ENCODE results near the gene CALHM4. TPM values are rescaled to one million over a fixed set of nuclear protein-coding genes. Genes with fewer than 3 reads are reported as not detected.
A peak's percentile ranks its signal among the peaks of the same experiment; 100 is the strongest.

CALHM4 gene
- total and polyA plus RNA-seq, 2 of the 4 experiments (the other 2 are of a cell fraction), result 0.07 TPM; not detected in 1

DNA sequence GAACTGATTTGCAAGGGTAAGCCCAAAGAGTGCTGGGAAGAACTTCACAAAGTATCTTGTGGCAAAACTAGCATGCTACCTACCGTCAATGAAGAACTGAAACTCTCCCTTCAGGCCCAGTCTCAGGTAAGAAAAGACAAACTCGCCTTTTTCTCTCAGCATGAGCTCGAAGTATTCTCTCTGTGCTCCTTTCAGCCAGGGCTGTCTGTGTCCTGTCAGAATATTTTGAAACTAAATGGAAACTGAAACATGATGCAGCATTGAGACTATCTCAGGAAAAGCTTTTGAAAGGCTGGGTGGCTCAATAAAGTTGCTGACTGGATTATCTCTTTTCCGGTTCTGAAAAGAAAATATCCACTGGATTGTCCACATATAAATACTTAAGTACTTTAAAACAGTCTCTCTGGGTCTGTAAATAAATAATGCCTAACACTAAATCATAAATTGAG, 41.4 kb upstream of the CALHM4 start:
- Histone ChIP-seq H2BK120ac (ENCODE audit: low read depth, low read length) (peak overlapping the region; percentile 52), H3K18ac (ENCODE audit: low read depth, low read length) (peak overlapping the region; percentile 43), H3K14ac (replicated peaks; ENCODE audit: low read depth, low read length) (peak overlapping the region; percentile 91), H3K56ac (ENCODE audit: extremely low read depth, insufficient read depth, low read length) (peak overlapping the region; percentile 90), H3K9me1 (ENCODE audit: insufficient read depth, low read length) (peaks cover 15% of the 10 kb centered on the region), H2AK9ac (replicated peaks; ENCODE audit: low read depth, low read length, poor library complexity) (peak overlapping the region; percentile 20), H3K27ac (ENCODE audit: insufficient read depth, low read length) (peak overlapping the region; percentile 92), H3K23ac (ENCODE audit: low read depth, low read length) (peak overlapping the region; percentile 88), H2BK20ac (ENCODE audit: low read depth, low read length) (peak overlapping the region; percentile 65), H3K9me3 (ENCODE audit: control insufficient read depth, insufficient read depth, low read length) (no peaks in the 10 kb centered on the region), H4K5ac (ENCODE audit: low read depth, low read length) (peak overlapping the region; percentile 69), H3K4me2 (ENCODE audit: low read depth, low read length) (peak overlapping the region; percentile 90), H2AFZ (replicated peaks; ENCODE audit: low read length, poor library complexity) (peak overlapping the region; percentile 86), H2BK5ac (ENCODE audit: low read depth, low read length, poor library complexity, severe bottlenecking) (peak overlapping the region; percentile 82), H3K4ac (ENCODE audit: low read depth, low read length) (peak overlapping the region; percentile 91), H4K20me1 (ENCODE audit: insufficient read depth, low read length) (no peaks in the 10 kb centered on the region), H2BK15ac (ENCODE audit: low read depth, low read length) (peak overlapping the region; percentile 54; the same call in 2 of the 3 replicates), H2AK5ac (ENCODE audit: low read depth, low read length) (peak overlapping the region; percentile 57), H4K91ac (ENCODE audit: insufficient read depth, low read depth, low read length) (peak overlapping the region; percentile 74), H3K4me1 (ENCODE audit: control insufficient read depth, insufficient read depth, low read length) (peaks cover 5% of the 10 kb centered on the region), H3K36me3 (ENCODE audit: control insufficient read depth, insufficient read depth, low read length) (peaks cover 3% of the 10 kb centered on the region), H3K4me3 (ENCODE audit: insufficient read depth, low read depth, low read length) (peak overlapping the region; percentile 51), H3K9ac (ENCODE audit: low read depth, low read length) (peak overlapping the region; percentile 80), H3K27me3 (ENCODE audit: control insufficient read depth, insufficient read depth, low read length) (no peaks in the 10 kb centered on the region), H3K79me1 (ENCODE audit: low read depth in 1 of 2, low read length in 2 of 2) (peaks cover 21 to 38% of the 10 kb centered on the region in 2 experiments), H4K8ac (ENCODE audit: low read depth in 2 of 2, low read length in 2 of 2) (peak overlapping the region; percentile 27 to 84)
- dilution Hi-C loops (cut with HindIII; ENCODE audit: low sequenced_read_pairs, unreplicated experiment), result no loop called here
- DNase-seq (no peak), ATAC-seq (ENCODE audit: low read depth) (peak; percentile 42)
- no peak for TF ChIP-seq RFX5 (IDR thresholded peaks at IDR 0.05; ENCODE audit: low read depth, low read length)
- no peak for TF ChIP-seq MXI1 (IDR thresholded peaks at IDR 0.05; ENCODE audit: borderline replicate concordance, low read depth, low read length)
- TF ChIP-seq MAFK (IDR thresholded peaks at IDR 0.05; ENCODE audit: low read depth, low read length), result peak; percentile 38; the same call in 1 of the 2 replicates
- TF ChIP-seq SMC3 (IDR thresholded peaks at IDR 0.05; ENCODE audit: low read depth, low read length), result no peak
- TF ChIP-seq RCOR1 (IDR thresholded peaks at IDR 0.05; ENCODE audit: insufficient replicate concordance, low read length), result no peak
- no peak for TF ChIP-seq CHD1 (IDR thresholded peaks at IDR 0.05; ENCODE audit: low read depth, low read length)
- no CpG with 5 or more reads among the region's 4 CpGs for WGBS, 2 experiments (ENCODE audit: extremely low coverage in 2 of 2, insufficient read length in 1 of 2)
- no TSS peak for BruUV-seq (replicated peaks)
- in situ Hi-C loops (cut with MboI; ENCODE audit: low sequenced_read_pairs), result no loop called here
- CTCF ChIA-PET, result interaction anchor here (0.6 to 2.3 kb wide), 13 partner anchors 8 to 243 kb away, joined by 3 to 10 read pairs (median 4); no protein-coding TSS in a partner anchor
- POLR2A ChIA-PET (ENCODE audit: unreplicated experiment), result no interaction called here
- intact Hi-C loops (cut with micrococcal nuclease), result loop anchor here (2.0 to 5.0 kb wide), 3 partner anchors 19 to 141 kb away; partner anchors contain the start of gene DSE
